HepG2 (cell line): ENCODE data around the gene PTPN12. TPM values are rescaled to one million over a fixed set of nuclear protein-coding genes. Genes with fewer than 3 reads are reported as not detected.

Experiments
- ATAC-seq: fragments of 200-7000 bp; cut with Tn5 transposase; 3 replicates; pipeline ENCODE4 v1.9.1; 2020; ENCODE audit warnings: mild to moderate bottlenecking, moderate library complexity
- BruUV-seq: library from RNA; stranded (reverse); fragments of 400-500 nt; replicated peaks from 2 replicates; lab custom pipeline; 2021; lab: Mats Ljungman, UMichigan
- CTCF ChIA-PET: fragments of 300-600 bp; formaldehyde crosslinking; extraction: SDS; loops from one replicate; lab custom pipeline; 2021; ENCODE audit warnings: low total read pairs, inconsistent platforms, low intra/inter-chr PET ratio; lab: Yijun Ruan, JAX
- POLR2A ChIA-PET: fragments of 350-600 bp; sonication (Branson Sonifier 250); formaldehyde crosslinking; loops from one replicate; lab custom pipeline; 2020; ENCODE audit warnings: antibody characterized with exemption, inconsistent platforms; lab: Yijun Ruan, JAX
- DNase-seq: peaks from one replicate; pipeline ENCODE4 v3.0.0-alpha.2; 2015; ENCODE audit warnings: low spot score
- FAIRE-seq: peaks from 3 replicates; lab custom pipeline; 2011; peaks lifted over from hg19 to GRCh38; lab: Jason Lieb, UNC
- H2AFZ ChIP-seq: one replicate; pipeline ENCODE4 v1.6.1; 2011; ENCODE audit warnings: low read length, inconsistent platforms
- H3K27ac ChIP-seq: fragments of 300-600 bp; 3 replicates; pipeline ENCODE4 v1.8.0; 2011; ENCODE audit warnings: mixed run types, mild to moderate bottlenecking, mixed read lengths, low read length, inconsistent platforms; ENCODE audit not compliant: insufficient read depth; ENCODE audit errors: extremely low read length
- H3K27me3 ChIP-seq, 2 experiments: fragments of 200-600 bp in 1 of 2; 2 replicates in 1 of 2; 3 replicates in 1 of 2; pipeline versions ENCODE4 v1.6.0 to v1.8.0; 2011; ENCODE audit warnings: low read length in 2 of 2, mild to moderate bottlenecking in 2 of 2, moderate library complexity in 2 of 2, inconsistent platforms in 1 of 2; ENCODE audit not compliant: insufficient read depth in 2 of 2, control insufficient read depth in 1 of 2
- H3K36me3 ChIP-seq, 2 experiments: fragments of 200-600 bp in 1 of 2; replicated peaks in 1 of 2; 2 replicates in 1 of 2; 3 replicates in 1 of 2; pipeline versions ENCODE4 v1.5.1 to v1.8.0; 2011; ENCODE audit warnings: low read length in 2 of 2, inconsistent platforms in 1 of 2; ENCODE audit not compliant: insufficient read depth in 2 of 2, control insufficient read depth in 1 of 2
- H3K4me1 ChIP-seq: 2 replicates; pipeline ENCODE4 v1.5.1; 2012; ENCODE audit warnings: low read length, inconsistent platforms; ENCODE audit not compliant: insufficient read depth
- H3K4me2 ChIP-seq: 2 replicates; pipeline ENCODE4 v1.6.0; 2011; ENCODE audit warnings: low read depth, low read length, inconsistent platforms
- H3K4me3 ChIP-seq, 3 experiments: fragments of 200-600 bp in 1 of 3; sonication (generic), shearing (Covaris generic) in 1 of 3; replicated peaks in 1 of 3; 2 replicates each; pipeline ENCODE4 v1.5.1; 2011 to 2016; ENCODE audit warnings: low read length in 3 of 3, inconsistent platforms in 2 of 3, low read depth in 2 of 3, mild to moderate bottlenecking in 2 of 3, control low read depth in 1 of 3, mixed read lengths in 1 of 3; ENCODE audit not compliant: insufficient read depth in 1 of 3
- H3K79me2 ChIP-seq: one replicate; pipeline ENCODE4 v1.6.1; 2011; ENCODE audit warnings: low read length, inconsistent platforms; ENCODE audit not compliant: insufficient read depth
- H3K9ac ChIP-seq: 2 replicates; pipeline ENCODE4 v1.6.0; 2011; ENCODE audit warnings: mild to moderate bottlenecking, low read depth, low read length, inconsistent platforms; ENCODE audit not compliant: insufficient read depth
- H3K9me3 ChIP-seq: 2 replicates; pipeline ENCODE4 v1.5.1; 2012; ENCODE audit warnings: mild to moderate bottlenecking, low read length
- H4K20me1 ChIP-seq: 2 replicates; pipeline ENCODE4 v1.6.0; 2011; ENCODE audit warnings: inconsistent platforms, mild to moderate bottlenecking, low read length, moderate library complexity; ENCODE audit not compliant: insufficient read depth
- HMGA1 ChIP-seq: sonication (generic); formaldehyde crosslinking; conservative IDR thresholded peaks from 2 replicates; pipeline ENCODE4 v1.4.0; 2020; ENCODE audit warnings: missing genetic modification reagents
- NFKBIZ ChIP-seq: IDR thresholded peaks from 2 replicates; pipeline ENCODE4 v1.6.1; 2018; ENCODE audit warnings: missing genetic modification reagents, missing compliant biosample characterization
- RBM22 ChIP-seq: fragments of 200-400 bp; formaldehyde crosslinking; optimal IDR thresholded peaks from 2 replicates; pipeline ENCODE3; 2017; ENCODE audit warnings: mild to moderate bottlenecking, low read length, moderate library complexity
- RXRA ChIP-seq: sonication (generic); formaldehyde crosslinking; IDR thresholded peaks from 2 replicates; pipeline ENCODE4 v1.5.1; 2020; ENCODE audit warnings: missing genetic modification reagents
- ZKSCAN1 ChIP-seq: fragments of 150-350 bp; IDR thresholded peaks from 2 replicates; pipeline ENCODE4 v1.6.1; 2014; ENCODE audit warnings: low read length
- WGBS: methylation state at CpG from one replicate; pipeline ENCODE4 v1.1.6; 2017; ENCODE audit warnings: low lambda C conversion rate; 5-methylcytosine and 5-hydroxymethylcytosine counted together
- in situ Hi-C: cut with HindIII; loops from 2 replicates; pipeline ENCODE4 v1.10.0; 2017; ENCODE audit warnings: low pct_unique_long_range_greater_than_20kb; ENCODE audit not compliant: extremely low pct_ligation_motif_present
- intact Hi-C: fragments of 100-400 bp; cut with micrococcal nuclease; formaldehyde crosslinking; loops from one replicate; pipeline ENCODE4 v1.10.0; 2022; ENCODE audit not compliant: unreplicated experiment
- polyA plus RNA-seq, 8 experiments: library from polyadenylated mRNA; depleted of rRNA in 3 of 8; stranded (reverse) in 7 of 8; unstranded in 1 of 8; fragments of >200 nt; fragmentation: Illumina TruSeq in 4 of 8; extraction: Trizol in 4 of 8; gene quantifications; 2 replicates each; pipeline versions ENCODE4 v1.2.1 to v1.2.3, GENCODE V29; 2011 to 2016; ENCODE audit warnings: low read depth in 4 of 8, missing spikeins in 1 of 8, mixed read lengths in 1 of 8; ENCODE audit not compliant: insufficient read depth in 1 of 8
- total RNA-seq, 5 experiments: library from RNA; depleted of rRNA; stranded (reverse); fragments of >200 nt; fragmentation: Illumina TruSeq; extraction: Trizol; gene quantifications; 2 replicates each; pipeline ENCODE4 v1.2.3, GENCODE V29; 2016; ENCODE audit warnings: low read depth in 1 of 5
- TF ChIP-seq, protein P1 (sequence below): sonication (generic); formaldehyde crosslinking; IDR thresholded peaks from 2 replicates; pipeline ENCODE4 v1.4.0; 2020; ENCODE audit warnings: low read depth, missing genetic modification reagents
- TF ChIP-seq, protein P2 (sequence below): sonication (generic); formaldehyde crosslinking; IDR thresholded peaks from 2 replicates; pipeline ENCODE4 v1.4.0; 2020; ENCODE audit warnings: missing genetic modification reagents, borderline replicate concordance
- TF ChIP-seq, protein P3 (sequence below): sonication (generic); formaldehyde crosslinking; IDR thresholded peaks from 2 replicates; pipeline ENCODE4 v1.4.0; 2020; ENCODE audit warnings: missing genetic modification reagents, mild to moderate bottlenecking, borderline replicate concordance

The PTPN12 gene
- total and polyA plus RNA-seq, 2 of the 13 experiments (the other 11 are each of a cell fraction or from before 2014, with no cell fraction given) = 22.9 to 56.8 TPM

DNA sequence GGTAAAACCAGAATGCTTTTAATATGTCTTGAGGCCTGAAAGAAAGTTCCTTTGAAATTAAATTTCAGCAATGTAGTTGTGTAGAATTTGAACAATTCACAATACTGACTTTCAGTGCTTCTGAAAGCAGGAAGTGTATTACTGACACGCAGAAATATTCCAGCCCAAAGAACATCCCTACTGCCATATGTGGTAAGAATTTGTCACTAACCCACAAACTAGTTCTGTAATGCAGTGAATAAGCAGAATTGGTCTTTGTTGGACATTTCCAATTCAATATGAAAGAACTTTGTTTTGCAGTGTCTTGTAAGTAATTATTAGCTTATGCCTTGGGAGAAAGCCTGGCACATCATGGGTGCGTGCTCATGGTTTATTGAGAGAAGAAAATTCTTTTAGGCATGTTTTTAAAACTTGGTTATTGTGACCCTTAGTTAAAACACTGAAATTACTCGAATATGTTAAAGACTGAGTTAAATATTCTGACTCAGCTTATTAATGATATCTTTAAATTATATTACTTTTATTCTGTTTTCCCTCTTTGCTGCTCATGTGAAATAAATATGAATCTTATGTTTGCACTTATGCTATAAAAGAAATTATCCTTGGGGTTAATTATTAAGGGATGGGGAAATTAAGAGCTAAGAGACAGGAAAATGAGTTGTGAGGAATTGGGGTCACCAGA lies 33.4 kb downstream of the PTPN12 start:
- no TSS peak for BruUV-seq
- intact Hi-C loops = no loop called here
- CTCF ChIA-PET = no interaction called here
- H3K4me1 ChIP-seq = peaks cover 40% of the 10 kb centered on the region
- H3K4me3 ChIP-seq = no peak overlapping the region
- no peak overlapping the region for H3K4me2 ChIP-seq
- H3K79me2 ChIP-seq = peaks cover 64% of the 10 kb centered on the region
- 97% methylated on average over 3 of the region's 3 CpGs for WGBS
- H3K9ac ChIP-seq = no peak overlapping the region
- no peak overlapping the region for H3K27ac ChIP-seq
- no peaks in the 10 kb centered on the region for H3K9me3 ChIP-seq
- TF ChIP-seq, protein P1, sequence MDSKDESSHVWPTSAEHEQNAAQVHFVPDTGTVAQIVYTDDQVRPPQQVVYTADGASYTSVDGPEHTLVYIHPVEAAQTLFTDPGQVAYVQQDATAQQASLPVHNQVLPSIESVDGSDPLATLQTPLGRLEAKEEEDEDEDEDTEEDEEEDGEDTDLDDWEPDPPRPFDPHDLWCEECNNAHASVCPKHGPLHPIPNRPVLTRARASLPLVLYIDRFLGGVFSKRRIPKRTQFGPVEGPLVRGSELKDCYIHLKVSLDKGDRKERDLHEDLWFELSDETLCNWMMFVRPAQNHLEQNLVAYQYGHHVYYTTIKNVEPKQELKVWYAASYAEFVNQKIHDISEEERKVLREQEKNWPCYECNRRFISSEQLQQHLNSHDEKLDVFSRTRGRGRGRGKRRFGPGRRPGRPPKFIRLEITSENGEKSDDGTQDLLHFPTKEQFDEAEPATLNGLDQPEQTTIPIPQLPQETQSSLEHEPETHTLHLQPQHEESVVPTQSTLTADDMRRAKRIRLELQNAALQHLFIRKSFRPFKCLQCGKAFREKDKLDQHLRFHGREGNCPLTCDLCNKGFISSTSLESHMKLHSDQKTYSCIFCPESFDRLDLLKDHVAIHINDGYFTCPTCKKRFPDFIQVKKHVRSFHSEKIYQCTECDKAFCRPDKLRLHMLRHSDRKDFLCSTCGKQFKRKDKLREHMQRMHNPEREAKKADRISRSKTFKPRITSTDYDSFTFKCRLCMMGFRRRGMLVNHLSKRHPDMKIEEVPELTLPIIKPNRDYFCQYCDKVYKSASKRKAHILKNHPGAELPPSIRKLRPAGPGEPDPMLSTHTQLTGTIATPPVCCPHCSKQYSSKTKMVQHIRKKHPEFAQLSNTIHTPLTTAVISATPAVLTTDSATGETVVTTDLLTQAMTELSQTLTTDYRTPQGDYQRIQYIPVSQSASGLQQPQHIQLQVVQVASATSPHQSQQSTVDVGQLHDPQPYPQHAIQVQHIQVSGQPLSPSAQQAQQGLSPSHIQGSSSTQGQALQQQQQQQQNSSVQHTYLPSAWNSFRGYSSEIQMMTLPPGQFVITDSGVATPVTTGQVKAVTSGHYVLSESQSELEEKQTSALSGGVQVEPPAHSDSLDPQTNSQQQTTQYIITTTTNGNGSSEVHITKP (CRISPR knock-in tag) = no peak
- TF ChIP-seq, protein P2, sequence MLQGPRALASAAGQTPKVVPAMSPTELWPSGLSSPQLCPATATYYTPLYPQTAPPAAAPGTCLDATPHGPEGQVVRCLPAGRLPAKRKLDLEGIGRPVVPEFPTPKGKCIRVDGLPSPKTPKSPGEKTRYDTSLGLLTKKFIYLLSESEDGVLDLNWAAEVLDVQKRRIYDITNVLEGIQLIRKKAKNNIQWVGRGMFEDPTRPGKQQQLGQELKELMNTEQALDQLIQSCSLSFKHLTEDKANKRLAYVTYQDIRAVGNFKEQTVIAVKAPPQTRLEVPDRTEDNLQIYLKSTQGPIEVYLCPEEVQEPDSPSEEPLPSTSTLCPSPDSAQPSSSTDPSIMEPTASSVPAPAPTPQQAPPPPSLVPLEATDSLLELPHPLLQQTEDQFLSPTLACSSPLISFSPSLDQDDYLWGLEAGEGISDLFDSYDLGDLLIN (CRISPR knock-in tag) = no peak
- no peak for TF ChIP-seq ZKSCAN1
- no peak for TF ChIP-seq NFKBIZ (CRISPR knock-in tag)
- no peak for TF ChIP-seq RXRA
- TF ChIP-seq, protein P3, sequence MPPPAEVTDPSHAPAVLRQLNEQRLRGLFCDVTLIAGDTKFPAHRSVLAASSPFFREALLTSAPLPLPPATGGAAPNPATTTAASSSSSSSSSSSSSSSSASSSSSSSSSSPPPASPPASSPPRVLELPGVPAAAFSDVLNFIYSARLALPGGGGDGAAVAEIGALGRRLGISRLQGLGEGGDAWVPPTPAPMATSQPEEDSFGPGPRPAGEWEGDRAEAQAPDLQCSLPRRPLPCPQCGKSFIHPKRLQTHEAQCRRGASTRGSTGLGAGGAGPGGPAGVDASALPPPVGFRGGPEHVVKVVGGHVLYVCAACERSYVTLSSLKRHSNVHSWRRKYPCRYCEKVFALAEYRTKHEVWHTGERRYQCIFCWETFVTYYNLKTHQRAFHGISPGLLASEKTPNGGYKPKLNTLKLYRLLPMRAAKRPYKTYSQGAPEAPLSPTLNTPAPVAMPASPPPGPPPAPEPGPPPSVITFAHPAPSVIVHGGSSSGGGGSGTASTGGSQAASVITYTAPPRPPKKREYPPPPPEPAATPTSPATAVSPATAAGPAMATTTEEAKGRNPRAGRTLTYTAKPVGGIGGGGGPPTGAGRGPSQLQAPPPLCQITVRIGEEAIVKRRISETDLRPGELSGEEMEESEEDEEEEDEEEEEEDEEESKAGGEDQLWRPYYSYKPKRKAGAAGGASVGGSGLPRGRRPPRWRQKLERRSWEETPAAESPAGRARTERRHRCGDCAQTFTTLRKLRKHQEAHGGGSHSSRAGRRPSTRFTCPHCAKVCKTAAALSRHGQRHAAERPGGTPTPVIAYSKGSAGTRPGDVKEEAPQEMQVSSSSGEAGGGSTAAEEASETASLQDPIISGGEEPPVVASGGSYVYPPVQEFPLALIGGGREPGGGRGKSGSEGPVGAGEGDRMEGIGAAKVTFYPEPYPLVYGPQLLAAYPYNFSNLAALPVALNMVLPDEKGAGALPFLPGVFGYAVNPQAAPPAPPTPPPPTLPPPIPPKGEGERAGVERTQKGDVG = no peak
- TF ChIP-seq HMGA1 (CRISPR knock-in tag) = no peak
- TF ChIP-seq RBM22 = peak; percentile 47
- TF ChIP-seq, all 625 proteins: peak for 1
- Histone ChIP-seq H2AFZ (no peak overlapping the region), H3K27me3 (no peaks in the 10 kb centered on the region), H4K20me1 (peaks cover 28% of the 10 kb centered on the region), H3K36me3 (peaks cover 8 to 48% of the 10 kb centered on the region in 2 experiments; a peak in 4 of 5 replicates)
- DNase-seq (peak; percentile 41), FAIRE-seq (no peak), ATAC-seq (no peak)
- POLR2A ChIA-PET = no interaction called here
- in situ Hi-C loops = no loop called here
